Bronchial epithelial cell (primary cell): Measurements from ENCODE around the gene TRPM1. TPM values are rescaled to one million over a fixed set of nuclear protein-coding genes. Genes with fewer than 3 reads are reported as not detected.

ENCODE experiments used
- DNase-seq: peaks from one replicate; pipeline ENCODE4 v3.0.0-alpha.2; 2010; ENCODE audit warnings: low read depth
- FAIRE-seq: peaks from 2 replicates; lab custom pipeline; 2011; peaks lifted over from hg19 to GRCh38; lab: Jason Lieb, UNC
- H3K27me3 ChIP-seq: 2 replicates; pipeline ENCODE4 v1.5.1; 2011; ENCODE audit warnings: low read length; ENCODE audit not compliant: control insufficient read depth, insufficient read depth
- H3K36me3 ChIP-seq: 2 replicates; pipeline ENCODE4 v1.5.1; 2011; ENCODE audit warnings: low read length; ENCODE audit not compliant: control insufficient read depth, insufficient read depth
- H3K4me3 ChIP-seq: 2 replicates; pipeline ENCODE4 v1.5.1; 2011; ENCODE audit warnings: mild to moderate bottlenecking, low read depth, low read length, control low read depth
- CTCF ChIP-seq: IDR thresholded peaks from 2 replicates; pipeline ENCODE4 v1.5.1; 2011; ENCODE audit warnings: mild to moderate bottlenecking, moderate library complexity, low read length, control low read depth, inconsistent platforms; ENCODE audit not compliant: insufficient read depth, severe bottlenecking
- total RNA-seq: library from RNA; depleted of rRNA; stranded (reverse); fragments of >200 nt; gene quantifications from 2 replicates; pipeline ENCODE4 v1.2.1, GENCODE V29; 2014

The TRPM1 gene
- total RNA-seq, 1 donor from 2014 or later = under 0.01 TPM

GRCh38 chr15:31065824-31066223 is 35.7 kb downstream of the TRPM1 start:
- FAIRE-seq (peak; percentile 60), DNase-seq (peak; percentile 68)
- peaks cover 1% of the 10 kb centered on the region for H3K27me3 ChIP-seq
- no peaks in the 10 kb centered on the region for H3K36me3 ChIP-seq
- no peak overlapping the region for H3K4me3 ChIP-seq
- no peak for TF ChIP-seq CTCF

GRCh38 chr15:31062911-31063310 is 38.6 kb downstream of the TRPM1 start:
- H3K4me3 ChIP-seq = no peak overlapping the region
- FAIRE-seq (no peak), DNase-seq (no peak)
- TF ChIP-seq CTCF = no peak
- no peaks in the 10 kb centered on the region for H3K36me3 ChIP-seq
- peaks cover 1% of the 10 kb centered on the region for H3K27me3 ChIP-seq

DNA sequence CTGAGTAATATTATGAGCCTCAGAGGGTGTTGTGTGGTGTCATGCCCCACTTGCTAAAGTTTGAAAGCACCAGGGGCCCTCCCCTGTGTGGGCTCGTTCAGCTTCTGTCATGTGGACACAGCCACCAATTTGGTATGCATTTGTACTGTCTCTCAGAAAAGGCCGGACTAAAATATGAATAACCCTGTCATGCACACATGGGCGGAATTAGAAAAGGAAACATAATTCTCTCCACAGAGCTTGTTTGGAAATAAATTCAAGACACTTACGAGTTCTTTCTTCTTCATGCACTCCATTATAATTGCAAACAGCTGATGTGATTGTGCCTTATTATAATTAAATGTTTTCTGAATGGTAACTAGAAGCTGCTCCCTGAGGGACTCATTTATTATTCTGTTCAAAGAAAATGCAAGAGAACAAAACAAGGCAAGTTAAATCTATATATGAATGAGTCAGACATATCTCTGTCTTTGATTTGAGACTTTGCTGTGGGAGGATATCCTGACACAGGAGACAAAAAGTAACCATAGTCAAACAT is 39.1 kb downstream of the TRPM1 start:
- Histone ChIP-seq H3K36me3 (no peaks in the 10 kb centered on the region), H3K4me3 (no peak overlapping the region), H3K27me3 (peaks cover 1% of the 10 kb centered on the region)
- TF ChIP-seq CTCF = no peak
- FAIRE-seq (no peak), DNase-seq (no peak)

DNA sequence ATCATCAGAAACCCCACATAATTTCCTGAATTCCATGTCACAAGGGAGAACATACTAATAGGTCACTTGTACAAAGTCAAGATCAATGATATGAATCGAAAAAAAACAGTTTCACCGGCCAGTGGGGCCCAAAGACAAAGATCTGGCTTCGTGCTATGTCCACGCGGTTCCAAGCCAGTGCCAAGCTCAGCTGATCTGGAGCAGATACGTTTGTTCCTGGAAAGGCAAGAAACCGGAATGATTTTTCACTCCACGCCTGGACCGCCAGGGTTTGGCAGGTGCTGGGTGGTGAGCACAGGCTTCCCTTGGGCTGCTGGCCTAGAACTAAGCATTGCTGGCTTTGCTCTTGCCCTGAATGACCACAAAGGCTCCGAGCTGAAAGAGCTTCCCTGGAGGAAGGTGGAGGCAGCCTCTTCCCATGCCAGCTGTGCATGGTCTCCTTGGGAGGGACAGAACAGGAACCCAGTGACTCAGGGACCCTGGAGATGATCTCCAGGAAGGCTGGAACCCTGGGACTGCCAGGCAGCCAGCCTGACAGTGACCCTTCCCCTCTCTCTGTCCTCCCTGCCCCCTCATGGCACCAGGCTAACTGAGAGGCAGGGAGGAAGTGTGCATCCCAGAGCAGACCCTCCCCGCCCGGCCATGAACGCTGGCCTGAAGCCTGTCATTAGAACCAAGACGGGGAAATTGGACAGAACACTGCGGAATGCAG is 40.9 kb downstream of the TRPM1 start:
- TF ChIP-seq CTCF = no peak
- Histone ChIP-seq H3K4me3 (no peak overlapping the region), H3K27me3 (peaks cover 1% of the 10 kb centered on the region), H3K36me3 (no peaks in the 10 kb centered on the region)
- DNase-seq (no peak), FAIRE-seq (peak; percentile 40)

GRCh38 chr15:31058236-31058962 is 43.1 kb downstream of the TRPM1 start:
- DNase-seq (no peak), FAIRE-seq (no peak)
- H3K36me3 ChIP-seq = no peaks in the 10 kb centered on the region
- H3K4me3 ChIP-seq = no peak overlapping the region
- peaks cover 1% of the 10 kb centered on the region for H3K27me3 ChIP-seq
- no peak for TF ChIP-seq CTCF
